Panc1 (cell line): Measurements from ENCODE around the gene PLEKHA7. TPM values are rescaled to one million over a fixed set of nuclear protein-coding genes. Genes with fewer than 3 reads are reported as not detected.
A peak's percentile ranks its signal among the peaks of the same experiment; 100 is the strongest.

ENCODE experiments used
- ATAC-seq: fragments of 200-7000 bp; cut with Tn5 transposase; 2 replicates; pipeline ENCODE4 v1.9.1; 2020; ENCODE audit warnings: mild to moderate bottlenecking, moderate library complexity
- BruUV-seq: library from RNA; stranded (reverse); fragments of 400-500 nt; replicated peaks from 2 replicates; lab custom pipeline; 2021; lab: Mats Ljungman, UMichigan
- CTCF ChIA-PET: fragments of 300-600 bp; sonication (Branson Sonifier 250); formaldehyde crosslinking; loops from one replicate; lab custom pipeline; 2022; ENCODE audit warnings: antibody characterized with exemption; lab: Charles Lee
- POLR2A ChIA-PET: fragments of 300-600 bp; sonication (Branson Sonifier 250); formaldehyde crosslinking; loops from one replicate; lab custom pipeline; 2022; ENCODE audit warnings: antibody characterized with exemption; lab: Charles Lee
- DNase-seq: peaks from one replicate; pipeline ENCODE4 v3.0.0-alpha.2; 2010; ENCODE audit warnings: low read depth, low spot score
- H3K27ac ChIP-seq: 2 replicates; pipeline ENCODE4 v1.5.1; 2011; ENCODE audit warnings: mild to moderate bottlenecking, low read length, inconsistent platforms
- H3K27me3 ChIP-seq: fragments of 200-500 bp; sonication (Bioruptor generic); 2 replicates; pipeline ENCODE4 v1.6.0; 2014; ENCODE audit warnings: low read length, inconsistent platforms; ENCODE audit not compliant: control insufficient read depth, insufficient read depth
- H3K36me3 ChIP-seq: fragments of 200-500 bp; sonication (Bioruptor generic); 2 replicates; pipeline ENCODE4 v1.5.1; 2014; ENCODE audit warnings: inconsistent platforms, mild to moderate bottlenecking, low read length, moderate library complexity; ENCODE audit not compliant: control insufficient read depth, insufficient read depth
- H3K4me1 ChIP-seq: 2 replicates; pipeline ENCODE4 v1.5.1; 2011; ENCODE audit warnings: inconsistent platforms, mild to moderate bottlenecking, low read length, moderate library complexity; ENCODE audit not compliant: control insufficient read depth, insufficient read depth
- H3K4me3 ChIP-seq, 2 experiments: 2 replicates each; pipeline ENCODE4 v1.5.1; 2011 to 2012; ENCODE audit warnings: low read depth in 2 of 2, low read length in 2 of 2, mild to moderate bottlenecking in 2 of 2, inconsistent platforms in 1 of 2, moderate library complexity in 1 of 2
- H3K9me3 ChIP-seq: fragments of 200-500 bp; sonication (Bioruptor generic); 2 replicates; pipeline ENCODE4 v1.5.1; 2014; ENCODE audit warnings: low read depth, mild to moderate bottlenecking, inconsistent platforms, low read length, moderate library complexity; ENCODE audit not compliant: control insufficient read depth, insufficient read depth
- CTCF ChIP-seq: fragments of 450-650 bp; IDR thresholded peaks from 2 replicates; pipeline ENCODE4 v1.5.1; 2017; ENCODE audit warnings: mild to moderate bottlenecking
- POLR2AphosphoS5 ChIP-seq: IDR thresholded peaks from 2 replicates; pipeline ENCODE4 v1.6.1; 2012; ENCODE audit warnings: mild to moderate bottlenecking, low read depth, low read length, moderate library complexity
- REST ChIP-seq, 2 experiments: IDR thresholded peaks; 2 replicates each; pipeline ENCODE4 v1.6.1; 2011 to 2012; ENCODE audit warnings: low read depth in 2 of 2, control low read depth in 1 of 2, low read length in 1 of 2, mild to moderate bottlenecking in 1 of 2, moderate library complexity in 1 of 2; ENCODE audit not compliant: insufficient read depth in 1 of 2
- SIN3A ChIP-seq: IDR thresholded peaks from 2 replicates; pipeline ENCODE4 v1.6.1; 2012; ENCODE audit warnings: low read depth, mild to moderate bottlenecking, low read length, moderate library complexity, borderline replicate concordance; ENCODE audit not compliant: insufficient read depth
- TCF7L2 ChIP-seq: IDR thresholded peaks from 2 replicates; pipeline ENCODE4 v1.6.1; 2011; ENCODE audit warnings: mild to moderate bottlenecking, low read depth, low read length, inconsistent platforms
- in situ Hi-C: cut with HindIII; loops from 2 replicates; pipeline ENCODE4 v1.10.0; 2016; ENCODE audit warnings: low sequenced_read_pairs, low pct_unique_long_range_greater_than_20kb
- intact Hi-C: fragments of 100-400 bp; cut with micrococcal nuclease; formaldehyde crosslinking; loops from one replicate; pipeline ENCODE4 v1.10.0; 2022; ENCODE audit not compliant: unreplicated experiment
- total RNA-seq: library from RNA; stranded (reverse); gene quantifications from one replicate; pipeline ENCODE4 v1.2.1, GENCODE V29; 2021; ENCODE audit not compliant: unreplicated experiment

Gene PLEKHA7
- total RNA-seq, 1 experiment from 2014 or later = 11.6 TPM

- Histone ChIP-seq H3K27ac (peak overlapping the region; percentile 37; the same call in 1 of the 2 replicates), H3K4me1 (peaks cover 28% of the 10 kb centered on the region), H3K27me3 (no peaks in the 10 kb centered on the region), H3K4me3 (no peak overlapping the region), H3K36me3 (no peaks in the 10 kb centered on the region), H3K9me3 (no peaks in the 10 kb centered on the region)
- POLR2A ChIA-PET = interaction anchor here (0.5 kb wide), 1 partner anchor 59 kb away, joined by 13 read pairs; no protein-coding TSS in a partner anchor
- in situ Hi-C loops = no loop called here
- no TSS peak for BruUV-seq
- intact Hi-C loops = no loop called here
- ATAC-seq = peak; percentile 41; the same call in 1 of the 2 replicates
- CTCF ChIA-PET = no interaction called here
- TF ChIP-seq REST (IDR thresholded peaks at IDR 0.05; ENCODE audit: insufficient read depth in 1 of 2, low read depth in 2 of 2, low read length in 1 of 2) (no peak), SIN3A (no peak), POLR2AphosphoS5 (no peak), TCF7L2 (no peak), CTCF (no peak)
- DNase-seq = no peak
These were observed 27.6 kb downstream of the PLEKHA7 start for GRCh38 chr11:16986434-16987204.

- TF ChIP-seq CTCF (no peak), SIN3A (no peak), REST (IDR thresholded peaks at IDR 0.05; ENCODE audit: insufficient read depth in 1 of 2, low read depth in 2 of 2, low read length in 1 of 2) (no peak), TCF7L2 (no peak), POLR2AphosphoS5 (no peak)
- Histone ChIP-seq H3K4me3 (no peak overlapping the region), H3K9me3 (no peaks in the 10 kb centered on the region), H3K27me3 (no peaks in the 10 kb centered on the region), H3K4me1 (peaks cover 36% of the 10 kb centered on the region), H3K27ac (no peak overlapping the region), H3K36me3 (no peaks in the 10 kb centered on the region)
- intact Hi-C loops (no loop called here), in situ Hi-C loops (no loop called here)
- ATAC-seq (no peak), DNase-seq (no peak)
- no TSS peak for BruUV-seq
- POLR2A ChIA-PET = no interaction called here
- CTCF ChIA-PET = no interaction called here
These were observed 28.9 kb downstream of the PLEKHA7 start for GRCh38 chr11:16985297-16985696.
